ENCODE measurements around the gene RAB20.
"Not testable (repeated sequence)": the region's sequence is repeated elsewhere in the genome, so short reads cannot be mapped to it uniquely, and the experiment has no call there.

The RAB20 gene

DNA sequence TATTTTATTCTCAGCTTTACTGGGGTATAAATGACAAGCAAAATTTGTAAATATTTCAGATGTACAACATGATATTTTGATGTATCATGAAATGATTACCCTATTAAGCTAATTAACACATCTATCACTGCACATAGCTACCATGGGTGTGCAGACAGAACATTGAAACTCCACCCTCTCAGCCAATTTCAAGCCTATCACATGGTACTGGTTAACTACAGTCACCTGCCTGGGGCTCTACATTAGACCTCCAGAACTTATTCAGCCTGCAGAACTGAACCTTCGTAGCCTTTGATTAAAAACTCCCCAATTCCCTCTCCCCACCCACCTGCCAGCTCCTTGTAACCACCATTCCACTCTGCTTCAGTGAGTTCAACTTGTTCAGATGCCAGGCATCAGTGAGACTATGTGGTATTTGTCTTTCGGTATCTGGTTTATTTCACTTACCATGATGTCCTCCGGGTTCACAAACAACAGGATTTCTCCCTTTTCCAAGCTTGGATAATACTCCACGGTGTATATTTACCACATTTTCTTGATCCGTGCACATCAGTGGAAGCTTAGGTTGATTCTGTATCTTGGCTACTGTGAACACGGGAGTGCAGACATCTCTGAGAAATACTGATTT lies 19.2 kb downstream of the RAB20 start:
- H3K27me3 Mint-ChIP-seq, result peaks cover 10% of the 10 kb centered on the region
- H3K4me3 Mint-ChIP-seq, result no peak overlapping the region
- no peak overlapping the region for H3K27ac Mint-ChIP-seq (ENCODE audit: low read depth)
- peaks cover 2% of the 10 kb centered on the region for H3K36me3 Mint-ChIP-seq (ENCODE audit: insufficient read depth)
- no peaks in the 10 kb centered on the region for H3K9me3 Mint-ChIP-seq
- ATAC-seq (replicated peaks; ENCODE audit: extremely low read depth, poor library complexity, severe bottlenecking) (no peak), DNase-seq (ENCODE audit: low spot score in 2 of 2) (no peak)
- H3K4me1 Mint-ChIP-seq, result no peaks in the 10 kb centered on the region

DNA sequence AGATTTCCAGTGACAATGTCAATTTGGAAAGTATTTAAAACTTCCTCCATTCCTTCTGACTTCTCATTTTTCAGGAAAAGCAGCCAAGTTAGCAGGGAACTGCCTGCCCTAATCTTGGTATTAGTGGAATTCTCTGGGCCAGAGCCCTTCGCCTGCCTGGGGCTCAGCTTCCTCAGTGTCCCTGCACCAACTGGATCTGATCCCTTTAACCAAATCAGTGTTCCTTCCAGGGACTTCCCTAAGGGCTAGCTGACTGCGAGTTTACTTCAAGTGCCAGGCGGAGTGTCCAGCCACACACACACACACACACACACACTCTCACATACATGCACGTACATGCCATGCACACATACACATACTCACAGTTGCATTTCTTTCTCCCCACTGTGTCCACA lies 20.0 kb downstream of the RAB20 start:
- Mint-ChIP-seq H3K27ac (ENCODE audit: low read depth) (no peak overlapping the region), H3K4me1 (no peaks in the 10 kb centered on the region), H3K4me3 (no peak overlapping the region), H3K9me3 (no peaks in the 10 kb centered on the region), H3K27me3 (peaks cover 10% of the 10 kb centered on the region), H3K36me3 (ENCODE audit: insufficient read depth) (peaks cover 2% of the 10 kb centered on the region)
- ATAC-seq (replicated peaks; ENCODE audit: extremely low read depth, poor library complexity, severe bottlenecking) (no peak), DNase-seq (ENCODE audit: low spot score in 2 of 2) (no peak)

DNA sequence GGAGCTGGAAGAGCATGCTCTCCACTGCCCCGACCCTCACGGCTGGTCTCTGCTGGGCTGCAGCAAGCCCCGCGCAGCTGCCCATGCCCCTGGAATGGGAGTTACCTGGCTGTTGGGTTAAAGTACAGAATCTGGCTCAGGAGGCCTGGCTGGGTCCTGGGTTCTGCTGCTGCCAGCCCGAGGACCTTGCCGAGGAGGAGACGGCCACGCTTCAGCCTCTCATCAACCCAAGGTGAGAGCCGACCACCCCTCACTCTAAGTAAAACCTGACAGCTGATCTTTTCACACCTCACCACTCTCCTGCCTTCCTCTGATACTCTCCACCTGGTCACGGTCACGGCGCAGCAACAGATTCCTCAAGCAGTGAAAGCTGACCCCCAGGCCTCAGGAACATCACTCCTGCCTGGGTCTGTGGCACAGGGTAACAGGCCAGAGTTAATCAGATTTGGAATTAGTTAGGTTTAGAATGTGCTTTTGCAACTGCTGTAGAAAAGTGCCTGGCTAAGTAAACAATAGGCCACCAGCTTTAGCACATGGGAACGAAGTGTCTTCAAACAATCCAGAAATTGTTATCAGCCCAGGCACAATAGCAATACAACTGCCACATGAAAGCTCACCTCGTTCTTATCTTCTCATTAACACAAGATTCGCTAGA lies 20.5 kb downstream of the RAB20 start:
- Mint-ChIP-seq H3K9me3 (no peaks in the 10 kb centered on the region), H3K36me3 (ENCODE audit: insufficient read depth) (peaks cover 2% of the 10 kb centered on the region), H3K4me1 (no peaks in the 10 kb centered on the region), H3K27ac (ENCODE audit: low read depth) (no peak overlapping the region), H3K4me3 (no peak overlapping the region), H3K27me3 (peaks cover 10% of the 10 kb centered on the region)
- DNase-seq (ENCODE audit: low spot score in 2 of 2) (no peak), ATAC-seq (replicated peaks; ENCODE audit: extremely low read depth, poor library complexity, severe bottlenecking) (no peak)

DNA sequence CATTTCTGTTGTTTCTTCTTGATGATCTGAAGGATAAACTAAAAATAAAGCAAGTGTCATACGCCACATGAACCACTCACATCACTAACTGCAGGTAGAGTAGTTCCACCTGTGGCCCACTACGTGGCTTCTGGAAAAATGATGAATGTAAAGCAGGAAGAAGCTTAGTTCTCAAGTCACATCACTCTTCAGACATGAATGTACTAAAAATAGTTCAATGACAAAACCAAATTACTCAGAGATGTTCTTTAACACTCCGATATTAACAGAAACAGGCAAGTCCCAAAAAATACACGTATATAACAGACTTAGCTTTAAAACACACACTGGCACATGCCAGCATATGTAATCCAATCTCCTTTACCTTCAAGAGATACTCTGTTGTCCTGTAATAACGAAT lies 21.6 kb downstream of the RAB20 start:
- DNase-seq (ENCODE audit: low spot score in 2 of 2) (no peak), ATAC-seq (replicated peaks; ENCODE audit: extremely low read depth, poor library complexity, severe bottlenecking) (no peak)
- Mint-ChIP-seq H3K4me1 (no peaks in the 10 kb centered on the region), H3K36me3 (ENCODE audit: insufficient read depth) (no peaks in the 10 kb centered on the region), H3K27ac (ENCODE audit: low read depth) (no peak overlapping the region), H3K9me3 (no peaks in the 10 kb centered on the region), H3K4me3 (no peak overlapping the region), H3K27me3 (peaks cover 9% of the 10 kb centered on the region)

DNA sequence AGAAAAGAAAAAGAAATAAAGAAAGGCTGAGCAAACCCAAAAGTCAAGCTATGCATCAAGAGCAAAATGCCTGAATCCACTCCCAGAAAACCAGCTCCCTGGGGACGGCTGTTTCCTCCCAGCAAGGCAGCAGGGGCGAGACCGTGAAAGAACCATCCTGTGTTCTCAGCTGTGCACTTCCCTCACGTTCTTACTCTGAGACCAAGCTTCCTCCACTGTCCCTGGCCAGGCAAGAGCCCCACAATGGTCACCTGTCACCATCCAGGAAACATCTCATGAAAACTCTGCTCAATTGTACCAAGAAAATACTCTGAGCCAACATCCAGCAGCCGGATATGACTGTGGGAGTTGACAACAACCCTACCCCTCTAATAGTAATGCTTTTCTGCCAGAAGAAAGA lies 22.9 kb downstream of the RAB20 start:
- Mint-ChIP-seq H3K27ac (ENCODE audit: low read depth) (no peak overlapping the region), H3K36me3 (ENCODE audit: insufficient read depth) (no peaks in the 10 kb centered on the region), H3K4me3 (no peak overlapping the region), H3K9me3 (no peaks in the 10 kb centered on the region), H3K4me1 (no peaks in the 10 kb centered on the region), H3K27me3 (peaks cover under 1% of the 10 kb centered on the region)
- ATAC-seq (replicated peaks; ENCODE audit: extremely low read depth, poor library complexity, severe bottlenecking), result no peak
- no peak for DNase-seq (ENCODE audit: low spot score in 2 of 2)

DNA sequence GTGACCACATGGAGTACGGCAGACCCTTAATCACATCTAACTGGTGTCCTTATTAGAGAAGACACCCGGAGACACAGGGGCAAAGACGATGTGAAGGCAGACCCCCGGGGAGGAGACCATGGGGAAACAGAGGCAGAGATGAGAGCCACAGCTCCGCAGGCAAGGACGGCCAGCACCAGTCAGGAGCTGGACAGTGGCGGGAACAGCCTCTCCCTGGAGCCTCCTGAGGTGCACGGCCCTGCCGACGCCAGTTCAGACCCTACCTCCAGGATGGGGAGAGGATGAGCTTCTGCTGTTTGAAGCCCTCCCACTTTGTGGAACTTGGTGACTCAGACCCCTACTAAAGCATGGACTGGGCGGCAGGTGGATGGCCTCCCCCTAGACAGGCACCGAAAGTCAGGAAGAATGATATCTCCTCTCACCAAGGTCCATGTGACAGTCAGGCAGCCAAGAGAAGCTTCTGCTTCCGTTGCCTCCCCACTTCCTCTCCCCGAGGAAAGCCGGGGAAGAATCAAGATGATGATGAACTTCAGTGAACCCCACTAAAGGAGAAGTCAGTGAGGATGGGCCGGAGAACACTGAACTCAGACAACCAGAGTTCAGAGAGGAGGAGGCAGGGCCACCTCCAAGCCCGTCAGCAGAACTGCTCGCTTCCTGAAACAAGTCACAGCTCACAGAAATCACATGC lies 25.4 kb downstream of the RAB20 start:
- Mint-ChIP-seq H3K36me3 (ENCODE audit: insufficient read depth) (peaks cover 3% of the 10 kb centered on the region), H3K4me1 (no peaks in the 10 kb centered on the region), H3K4me3 (no peak overlapping the region), H3K27me3 (peaks cover 5% of the 10 kb centered on the region), H3K27ac (ENCODE audit: low read depth) (no peak overlapping the region), H3K9me3 (no peaks in the 10 kb centered on the region)
- DNase-seq (ENCODE audit: low spot score in 2 of 2), result no peak
- no peak for ATAC-seq (replicated peaks; ENCODE audit: extremely low read depth, poor library complexity, severe bottlenecking)

DNA sequence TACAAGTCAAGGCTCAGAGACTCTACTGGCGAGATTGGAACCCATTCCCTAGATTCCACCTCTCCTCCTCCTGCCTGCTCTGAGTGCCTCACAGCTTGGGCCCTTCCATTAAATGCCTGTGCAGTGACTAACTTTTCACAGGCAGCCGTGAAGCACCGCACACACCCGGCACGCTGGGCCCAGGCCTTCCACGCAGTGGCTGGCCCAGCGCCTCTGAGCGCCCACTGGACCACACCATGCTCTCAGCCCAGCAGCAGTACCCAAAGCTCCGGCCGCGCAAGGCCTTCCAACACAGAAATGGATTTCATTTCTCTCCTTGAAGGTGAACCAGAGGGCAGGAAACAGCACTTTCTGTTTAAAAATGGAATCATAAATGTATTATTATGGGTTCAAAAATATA lies 26.0 kb downstream of the RAB20 start:
- Mint-ChIP-seq H3K4me3 (no peak overlapping the region), H3K9me3 (no peaks in the 10 kb centered on the region), H3K27me3 (peaks cover 5% of the 10 kb centered on the region), H3K36me3 (ENCODE audit: insufficient read depth) (peaks cover 3% of the 10 kb centered on the region), H3K27ac (ENCODE audit: low read depth) (no peak overlapping the region), H3K4me1 (no peaks in the 10 kb centered on the region)
- ATAC-seq (replicated peaks; ENCODE audit: extremely low read depth, poor library complexity, severe bottlenecking) (no peak), DNase-seq (ENCODE audit: low spot score in 2 of 2) (no peak)

DNA sequence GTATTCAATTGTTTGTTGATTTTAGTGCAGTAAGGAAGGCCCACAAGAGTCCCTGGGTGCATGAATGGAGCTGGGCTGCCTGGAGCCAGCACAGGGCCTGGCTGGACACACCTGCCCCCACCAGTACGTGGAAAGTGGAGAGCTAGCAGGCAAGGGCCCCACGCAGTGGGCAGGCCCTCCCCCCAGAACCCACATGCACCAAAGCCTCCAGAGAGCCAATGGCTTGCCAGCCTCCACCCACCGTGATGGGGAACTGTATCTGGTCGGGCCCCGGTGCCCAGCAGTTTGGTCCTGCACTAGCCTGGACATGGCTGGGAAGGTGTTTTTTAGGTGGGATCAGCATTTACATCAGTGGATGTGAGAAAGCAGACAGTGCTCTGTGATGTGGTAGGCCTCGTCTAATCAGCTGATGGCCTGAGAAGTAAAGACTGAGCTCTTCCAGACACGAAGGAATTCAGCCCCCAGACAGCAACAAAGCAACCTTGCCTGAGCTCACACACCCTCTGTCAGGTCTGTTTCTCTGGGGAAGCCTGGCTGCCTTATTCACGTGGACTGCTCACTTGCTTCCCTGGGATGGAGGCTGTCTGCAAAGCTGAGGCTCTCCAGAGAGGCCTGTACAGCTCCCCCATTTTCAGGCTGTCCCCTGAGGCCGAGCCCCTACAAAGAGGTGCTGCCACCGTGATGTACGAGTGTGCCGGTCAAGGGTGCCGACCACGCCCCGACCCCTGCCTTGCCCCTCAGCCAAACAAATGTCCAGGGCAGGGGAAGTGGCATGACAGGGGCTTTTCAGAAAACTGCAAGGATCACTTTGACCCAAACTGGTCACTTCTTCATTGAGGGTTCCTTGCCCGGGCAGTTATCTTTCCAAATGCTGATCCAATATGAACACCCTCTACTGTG lies 27.5 kb downstream of the RAB20 start:
- Mint-ChIP-seq H3K9me3 (no peaks in the 10 kb centered on the region), H3K4me1 (no peaks in the 10 kb centered on the region), H3K36me3 (ENCODE audit: insufficient read depth) (peaks cover 3% of the 10 kb centered on the region), H3K27ac (ENCODE audit: low read depth) (no peak overlapping the region), H3K4me3 (no peak overlapping the region), H3K27me3 (peaks cover 5% of the 10 kb centered on the region)
- DNase-seq (ENCODE audit: low spot score in 2 of 2), result no peak
- no peak for ATAC-seq (replicated peaks; ENCODE audit: extremely low read depth, poor library complexity, severe bottlenecking)

DNA sequence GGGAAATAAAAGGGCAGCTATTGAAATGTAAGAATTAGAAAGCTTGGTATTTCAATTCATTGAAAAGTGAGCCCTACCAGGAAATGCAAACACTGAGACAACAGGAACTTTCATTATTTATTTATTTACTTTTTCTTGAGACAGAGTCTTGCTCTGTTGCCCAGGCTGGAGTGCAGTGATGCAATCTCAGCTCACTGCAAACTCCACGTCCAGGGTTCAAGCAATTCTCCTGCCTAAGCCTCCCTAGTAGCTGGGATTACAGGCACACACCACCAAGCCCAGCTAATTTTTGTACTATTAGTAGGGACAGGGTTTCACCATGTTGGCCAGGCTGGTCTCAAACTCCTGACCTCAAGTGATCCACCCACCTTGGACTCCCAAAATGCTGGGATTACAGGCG lies 29.3 kb downstream of the RAB20 start:
- H3K27me3 Mint-ChIP-seq; H3K9me3 Mint-ChIP-seq; H3K27ac Mint-ChIP-seq (ENCODE audit: low read depth); DNase-seq (ENCODE audit: low spot score in 2 of 2); H3K4me3 Mint-ChIP-seq; H3K36me3 Mint-ChIP-seq (ENCODE audit: insufficient read depth); H3K4me1 Mint-ChIP-seq; ATAC-seq (replicated peaks; ENCODE audit: extremely low read depth, poor library complexity, severe bottlenecking): not testable (repeated sequence)

DNA sequence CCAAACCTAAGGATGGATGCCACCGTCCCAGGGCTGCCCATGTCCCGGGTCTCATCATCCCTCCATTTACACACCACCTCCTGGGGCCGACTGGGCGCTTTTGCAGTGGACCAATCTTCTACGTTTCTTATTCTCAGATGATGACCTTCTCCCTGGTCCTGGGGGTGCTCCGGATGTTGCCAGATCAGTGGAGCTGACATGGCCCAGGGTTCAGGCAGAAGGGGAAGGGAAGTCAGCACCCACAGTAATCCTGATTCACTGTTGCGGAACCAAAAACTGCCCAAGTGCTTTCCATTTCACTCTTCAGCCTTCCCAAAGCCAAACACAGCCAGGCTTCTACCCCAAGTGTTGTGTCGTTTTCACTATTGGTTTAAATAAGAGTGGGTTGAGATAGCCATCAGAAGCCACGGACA lies 29.8 kb downstream of the RAB20 start:
- ATAC-seq (replicated peaks; ENCODE audit: extremely low read depth, poor library complexity, severe bottlenecking), result no peak

DNA sequence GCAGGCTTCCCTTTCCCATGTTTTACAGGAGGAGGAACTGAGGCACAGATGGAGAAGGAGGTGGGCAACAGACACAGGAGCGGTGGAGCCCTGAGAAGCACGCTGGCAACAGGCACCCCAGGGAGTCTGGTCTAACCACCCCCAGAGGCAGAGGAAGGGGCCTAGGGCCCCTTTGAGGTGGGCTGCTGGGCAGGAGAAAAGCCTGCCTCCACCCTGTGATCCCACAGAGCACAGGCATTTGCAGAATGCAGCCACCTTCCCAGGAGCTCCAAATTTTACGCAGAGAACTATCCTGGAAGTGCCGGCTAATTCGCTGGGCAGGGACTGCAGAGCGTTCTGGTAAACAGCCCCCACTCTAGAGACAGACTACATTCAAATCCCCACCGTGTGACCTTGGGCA lies 30.4 kb downstream of the RAB20 start:
- DNase-seq (ENCODE audit: low spot score in 2 of 2) (no peak), ATAC-seq (replicated peaks; ENCODE audit: extremely low read depth, poor library complexity, severe bottlenecking) (no peak)
- H3K27ac Mint-ChIP-seq (ENCODE audit: low read depth), result no peak overlapping the region
- peaks cover 5% of the 10 kb centered on the region for H3K27me3 Mint-ChIP-seq
- no peak overlapping the region for H3K4me3 Mint-ChIP-seq
- no peaks in the 10 kb centered on the region for H3K9me3 Mint-ChIP-seq
- H3K4me1 Mint-ChIP-seq, result no peaks in the 10 kb centered on the region
- peaks cover 3% of the 10 kb centered on the region for H3K36me3 Mint-ChIP-seq (ENCODE audit: insufficient read depth)

More for the DNA sequence above, 29.8 kb downstream of the RAB20 start:
- Mint-ChIP-seq H3K27ac (ENCODE audit: low read depth) (no peak overlapping the region), H3K9me3 (no peaks in the 10 kb centered on the region), H3K27me3 (peaks cover 5% of the 10 kb centered on the region), H3K36me3 (ENCODE audit: insufficient read depth) (peaks cover 3% of the 10 kb centered on the region), H3K4me3 (no peak overlapping the region), H3K4me1 (no peaks in the 10 kb centered on the region)
- DNase-seq (ENCODE audit: low spot score in 2 of 2), result no peak

DNA sequence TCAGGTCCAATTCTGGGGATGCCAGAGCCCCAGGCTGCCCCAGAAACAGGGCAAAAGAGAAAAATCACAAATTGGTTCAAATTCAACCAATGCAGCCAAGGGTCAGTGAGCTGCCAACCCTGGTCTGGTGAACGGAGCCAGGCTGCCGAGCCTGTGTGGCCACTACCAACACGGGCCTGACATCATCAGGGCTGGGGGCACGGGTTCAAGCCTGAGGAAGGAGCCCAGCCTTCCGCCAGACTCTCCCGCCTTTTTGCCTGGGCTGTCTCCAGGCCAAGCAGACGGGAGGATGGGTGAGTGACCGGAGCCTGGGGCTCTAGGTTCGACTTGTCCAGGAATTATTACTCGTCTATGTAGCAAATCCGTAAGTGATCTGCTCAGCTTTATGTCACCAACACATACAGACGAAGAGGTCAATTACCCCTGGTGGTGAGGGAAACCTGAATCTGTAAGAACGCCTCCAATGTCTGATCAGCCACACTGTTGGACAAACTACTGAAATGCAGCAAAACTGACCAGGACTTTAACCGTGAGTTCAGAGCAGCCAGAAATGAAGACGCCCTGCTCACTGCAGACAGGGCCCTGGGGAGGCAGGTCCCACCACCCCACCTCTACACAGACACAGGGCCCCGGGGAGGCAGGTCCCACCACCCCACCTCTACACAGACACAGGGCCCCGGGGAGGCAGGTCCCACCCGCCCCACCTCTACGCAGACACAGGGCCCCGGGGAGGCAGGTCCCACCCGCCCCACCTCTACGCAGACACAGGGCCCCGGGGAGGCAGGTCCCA lies 31.8 kb downstream of the RAB20 start:
- Mint-ChIP-seq H3K4me3 (no peak overlapping the region), H3K9me3 (no peaks in the 10 kb centered on the region), H3K27ac (ENCODE audit: low read depth) (no peak overlapping the region), H3K4me1 (peaks cover 14% of the 10 kb centered on the region), H3K36me3 (ENCODE audit: insufficient read depth) (peaks cover 3% of the 10 kb centered on the region), H3K27me3 (peaks cover 5% of the 10 kb centered on the region)
- no peak for DNase-seq (ENCODE audit: low spot score in 2 of 2)
- no peak for ATAC-seq (replicated peaks; ENCODE audit: extremely low read depth, poor library complexity, severe bottlenecking)
